A549 (cell line): ENCODE measurements around the gene EPHB1. TPM values are rescaled to one million over a fixed set of nuclear protein-coding genes. Genes with fewer than 3 reads are reported as not detected.

Source experiments
- ATAC-seq, 2 experiments: fragments of 200-7000 bp in 1 of 2; fragments of >200 bp in 1 of 2; cut with Nextera tagmentation in 1 of 2; cut with Tn5 transposase in 1 of 2; 3 replicates each; pipeline versions ENCODE4 v1.8.0 to v1.9.1; 2018 to 2020; ENCODE audit warnings: mild to moderate bottlenecking in 1 of 2, moderate library complexity in 1 of 2
- CTCF ChIA-PET: fragments of 300-600 bp; sonication (Branson Sonifier 250); formaldehyde crosslinking; extraction: SDS; loops from one replicate; lab custom pipeline; 2021; ENCODE audit warnings: antibody characterized with exemption, inconsistent platforms; lab: Yijun Ruan, JAX
- POLR2A ChIA-PET: fragments of 350-600 bp; formaldehyde crosslinking; extraction: SDS; loops from one replicate; lab custom pipeline; 2021; ENCODE audit warnings: antibody characterized with exemption, inconsistent platforms; lab: Yijun Ruan, JAX
- DNase-seq, 2 experiments: peaks; one replicate each; pipeline versions ENCODE4 v3.0.0 to v3.0.0-alpha.2; 2011 to 2016; ENCODE audit warnings: low read depth in 1 of 2, low spot score in 1 of 2
- FAIRE-seq: peaks from 2 replicates; lab custom pipeline; 2011; peaks lifted over from hg19 to GRCh38; lab: Jason Lieb, UNC
- H3K27ac ChIP-seq, 2 experiments: fragments of >200 bp; sonication (Bioruptor Twin); formaldehyde crosslinking; 3 replicates each; pipeline ENCODE4 v1.5.1; 2016 to 2017
- H3K4me1 ChIP-seq: fragments of >200 bp; sonication (Bioruptor Twin); formaldehyde crosslinking; 3 replicates; pipeline ENCODE4 v1.6.1; 2016
- H3K4me2 ChIP-seq: fragments of >200 bp; sonication (Bioruptor Twin); formaldehyde crosslinking; 3 replicates; pipeline ENCODE4 v1.6.1; 2016
- H3K4me3 ChIP-seq: fragments of >200 bp; sonication (Bioruptor Twin); formaldehyde crosslinking; 3 replicates; pipeline ENCODE4 v1.5.1; 2016
- H3K9me3 ChIP-seq: fragments of >200 bp; sonication (Bioruptor Twin); formaldehyde crosslinking; 3 replicates; pipeline ENCODE4 v1.6.1; 2016
- CBX2 ChIP-seq: fragments of 200-600 bp; sonication (generic); IDR thresholded peaks from 2 replicates; pipeline ENCODE4 v1.6.1; 2016; ENCODE audit warnings: low read depth, mild to moderate bottlenecking, borderline replicate concordance
- CBX8 ChIP-seq: fragments of 200-600 bp; sonication (generic); IDR thresholded peaks from 2 replicates; pipeline ENCODE4 v1.6.1; 2016
- CEBPB ChIP-seq, 2 experiments: fragments of >200 bp in 1 of 2; sonication (Bioruptor Twin) in 1 of 2; formaldehyde crosslinking in 1 of 2; IDR thresholded peaks; 2 replicates each; pipeline ENCODE4 v1.6.1; 2012 to 2016
- CHD2 ChIP-seq: fragments of 150-350 bp; IDR thresholded peaks from 2 replicates; pipeline ENCODE4 v1.6.1; 2014; ENCODE audit warnings: low read length; ENCODE audit not compliant: partially characterized antibody
- CHD4 ChIP-seq: fragments of 200-600 bp; sonication (generic); IDR thresholded peaks from 2 replicates; pipeline ENCODE4 v1.6.1; 2016; ENCODE audit warnings: antibody characterized with exemption, mild to moderate bottlenecking, borderline replicate concordance
- E2F6 ChIP-seq: IDR thresholded peaks from 2 replicates; pipeline ENCODE4 v1.6.1; 2012; ENCODE audit warnings: low read depth, borderline replicate concordance
- EP300 ChIP-seq, 2 experiments: fragments of >200 bp; sonication (Bioruptor Twin); formaldehyde crosslinking; IDR thresholded peaks; 2 replicates in 1 of 2; 3 replicates in 1 of 2; pipeline ENCODE4 v1.6.1; 2016 to 2017
- ESRRA ChIP-seq: fragments of 150-350 bp; IDR thresholded peaks from 2 replicates; pipeline ENCODE4 v1.6.1; 2014; ENCODE audit warnings: mild to moderate bottlenecking, low read length, borderline replicate concordance
- FOSL2 ChIP-seq, 2 experiments: fragments of 450-650 bp in 1 of 2; fragments of >200 bp in 1 of 2; sonication (Bioruptor Twin) in 1 of 2; formaldehyde crosslinking; IDR thresholded peaks; 2 replicates each; pipeline versions ENCODE4 v1.5.0 to v1.6.1; 2016 to 2020; ENCODE audit warnings: mild to moderate bottlenecking in 1 of 2, moderate library complexity in 1 of 2
- FOXS1 ChIP-seq: fragments of 250-450 bp; sonication (Bioruptor Pico); IDR thresholded peaks from 2 replicates; pipeline ENCODE4 v1.5.0; 2020; ENCODE audit warnings: mild to moderate bottlenecking, moderate library complexity
- HES2 ChIP-seq: fragments of >200 bp; sonication (Bioruptor Twin); formaldehyde crosslinking; IDR thresholded peaks from 2 replicates; pipeline ENCODE4 v1.6.1; 2016
- HEYL ChIP-seq: fragments of 250-450 bp; sonication (Bioruptor Pico); IDR thresholded peaks from 2 replicates; pipeline ENCODE4 v1.8.0; 2021; ENCODE audit warnings: mild to moderate bottlenecking, moderate library complexity
- JUN ChIP-seq, 2 experiments: fragments of >200 bp; sonication (Bioruptor Twin); formaldehyde crosslinking; IDR thresholded peaks; 2 replicates in 1 of 2; 3 replicates in 1 of 2; pipeline ENCODE4 v1.6.1; 2016 to 2017
- KDM1A ChIP-seq: fragments of 200-600 bp; sonication (generic); IDR thresholded peaks from 2 replicates; pipeline ENCODE4 v1.6.1; 2016; ENCODE audit warnings: low read depth, mild to moderate bottlenecking
- MAX ChIP-seq: IDR thresholded peaks from 2 replicates; pipeline ENCODE4 v1.6.1; 2012
- MAZ ChIP-seq: fragments of 150-350 bp; IDR thresholded peaks from 2 replicates; pipeline ENCODE4 v1.6.1; 2014; ENCODE audit warnings: antibody characterized with exemption, low read depth, low read length, borderline replicate concordance
- NPAS2 ChIP-seq: fragments of 250-450 bp; sonication (Bioruptor Pico); IDR thresholded peaks from 2 replicates; pipeline ENCODE4 v1.8.0; 2022; ENCODE audit warnings: mild to moderate bottlenecking, moderate library complexity, borderline replicate concordance
- PHF8 ChIP-seq: fragments of 200-600 bp; sonication (generic); IDR thresholded peaks from 2 replicates; pipeline ENCODE4 v1.6.1; 2016; ENCODE audit warnings: low read depth, mild to moderate bottlenecking, antibody characterized with exemption, moderate library complexity, borderline replicate concordance
- RFX5 ChIP-seq: fragments of 450-650 bp; IDR thresholded peaks from 2 replicates; pipeline ENCODE4 v1.7.1; 2014; ENCODE audit warnings: antibody characterized with exemption, mild to moderate bottlenecking, moderate library complexity
- SMC3 ChIP-seq: fragments of >200 bp; sonication (Bioruptor Twin); formaldehyde crosslinking; IDR thresholded peaks from 3 replicates; pipeline ENCODE4 v1.6.1; 2018; ENCODE audit warnings: inconsistent platforms
- TFCP2L1 ChIP-seq: fragments of 250-450 bp; sonication (Bioruptor Pico); IDR thresholded peaks from 2 replicates; pipeline ENCODE4 v1.5.0; 2021; ENCODE audit warnings: mild to moderate bottlenecking
- ZC3H11A ChIP-seq: fragments of 450-650 bp; IDR thresholded peaks from 2 replicates; pipeline ENCODE4 v1.6.1; 2014; ENCODE audit warnings: antibody characterized with exemption, mild to moderate bottlenecking
- ZFP36 ChIP-seq: fragments of 450-650 bp; IDR thresholded peaks from 2 replicates; pipeline ENCODE4 v1.6.1; 2014; ENCODE audit warnings: borderline replicate concordance; ENCODE audit not compliant: partially characterized antibody
- ZNF302 ChIP-seq: fragments of 250-450 bp; sonication (Bioruptor Pico); IDR thresholded peaks from 2 replicates; pipeline ENCODE4 v1.9.0; 2021; ENCODE audit warnings: inconsistent platforms, mild to moderate bottlenecking, moderate library complexity
- whole genome bisulfite sequencing: methylation state at CpG from one replicate; pipeline ENCODE4 v1.1.6; 2017; ENCODE audit errors: missing lambda C conversion rate; 5-methylcytosine and 5-hydroxymethylcytosine counted together
- polyA plus RNA-seq, 4 experiments: library from polyadenylated mRNA; depleted of rRNA in 3 of 4; stranded (reverse); fragments of >200 nt; fragmentation: RNase III in 1 of 4; extraction: RNeasy Plus Mini Kit Qiagen cat#74134 plus additional on column Dnase treatment in 1 of 4; gene quantifications; 2 replicates in 3 of 4; 3 replicates in 1 of 4; pipeline ENCODE4 v1.2.3, GENCODE V29; 2011 to 2017
- TF ChIP-seq, protein P1 (sequence below): fragments of 200-600 bp; sonication (generic); IDR thresholded peaks from 2 replicates; pipeline ENCODE4 v1.6.1; 2016; ENCODE audit warnings: antibody characterized with exemption, mild to moderate bottlenecking, moderate library complexity
- TF ChIP-seq, protein P2 (sequence below): IDR thresholded peaks from 2 replicates; pipeline ENCODE4 v1.6.1; 2012
- TF ChIP-seq, protein P3 (sequence below): fragments of 150-350 bp; IDR thresholded peaks from 2 replicates; pipeline ENCODE4 v1.6.1; 2014; ENCODE audit warnings: low read depth, mild to moderate bottlenecking, low read length
- TF ChIP-seq, protein P4 (sequence below): fragments of 250-450 bp; sonication (Bioruptor Pico); IDR thresholded peaks from 2 replicates; pipeline ENCODE4 v1.5.0; 2020; ENCODE audit warnings: low read depth, mild to moderate bottlenecking, moderate library complexity

EPHB1 gene
- polyA plus RNA-seq, 2 of the 4 experiments (the other 2 are of a cell fraction), result 0.18 to 0.21 TPM

- no peaks in the 10 kb centered on the region for H3K9me3 ChIP-seq
- ATAC-seq (no peak), DNase-seq (no peak), FAIRE-seq (no peak)
- no peak overlapping the region for H3K27ac ChIP-seq
- H3K4me2 ChIP-seq, result no peak overlapping the region
- no peak overlapping the region for H3K4me3 ChIP-seq
- CTCF ChIA-PET, result no interaction called here
- POLR2A ChIA-PET, result no interaction called here
- TF ChIP-seq MAZ (no peak), PHF8 (no peak), SMC3 (no peak), CBX8 (no peak), HES2 (no peak), KDM1A (no peak), FOSL2 (IDR thresholded peaks at IDR 0.05) (no peak), FOSL2 (CRISPR knock-in tag; IDR thresholded peaks at IDR 0.05) (no peak), CHD2 (no peak), CBX2 (no peak), CEBPB (IDR thresholded peaks at IDR 0.05) (no peak), JUN (IDR thresholded peaks at IDR 0.05) (no peak), FOXS1 (CRISPR knock-in tag) (no peak), ESRRA (no peak), NPAS2 (no peak), HEYL (CRISPR knock-in tag) (no peak), EP300 (IDR thresholded peaks at IDR 0.05) (no peak), ZFP36 (no peak), TFCP2L1 (CRISPR knock-in tag) (no peak), ZC3H11A (no peak)
- TF ChIP-seq, protein P1, sequence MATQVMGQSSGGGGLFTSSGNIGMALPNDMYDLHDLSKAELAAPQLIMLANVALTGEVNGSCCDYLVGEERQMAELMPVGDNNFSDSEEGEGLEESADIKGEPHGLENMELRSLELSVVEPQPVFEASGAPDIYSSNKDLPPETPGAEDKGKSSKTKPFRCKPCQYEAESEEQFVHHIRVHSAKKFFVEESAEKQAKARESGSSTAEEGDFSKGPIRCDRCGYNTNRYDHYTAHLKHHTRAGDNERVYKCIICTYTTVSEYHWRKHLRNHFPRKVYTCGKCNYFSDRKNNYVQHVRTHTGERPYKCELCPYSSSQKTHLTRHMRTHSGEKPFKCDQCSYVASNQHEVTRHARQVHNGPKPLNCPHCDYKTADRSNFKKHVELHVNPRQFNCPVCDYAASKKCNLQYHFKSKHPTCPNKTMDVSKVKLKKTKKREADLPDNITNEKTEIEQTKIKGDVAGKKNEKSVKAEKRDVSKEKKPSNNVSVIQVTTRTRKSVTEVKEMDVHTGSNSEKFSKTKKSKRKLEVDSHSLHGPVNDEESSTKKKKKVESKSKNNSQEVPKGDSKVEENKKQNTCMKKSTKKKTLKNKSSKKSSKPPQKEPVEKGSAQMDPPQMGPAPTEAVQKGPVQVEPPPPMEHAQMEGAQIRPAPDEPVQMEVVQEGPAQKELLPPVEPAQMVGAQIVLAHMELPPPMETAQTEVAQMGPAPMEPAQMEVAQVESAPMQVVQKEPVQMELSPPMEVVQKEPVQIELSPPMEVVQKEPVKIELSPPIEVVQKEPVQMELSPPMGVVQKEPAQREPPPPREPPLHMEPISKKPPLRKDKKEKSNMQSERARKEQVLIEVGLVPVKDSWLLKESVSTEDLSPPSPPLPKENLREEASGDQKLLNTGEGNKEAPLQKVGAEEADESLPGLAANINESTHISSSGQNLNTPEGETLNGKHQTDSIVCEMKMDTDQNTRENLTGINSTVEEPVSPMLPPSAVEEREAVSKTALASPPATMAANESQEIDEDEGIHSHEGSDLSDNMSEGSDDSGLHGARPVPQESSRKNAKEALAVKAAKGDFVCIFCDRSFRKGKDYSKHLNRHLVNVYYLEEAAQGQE, result no peak
- 3% methylated on average over 3 of the region's 3 CpGs for WGBS
- no peaks in the 10 kb centered on the region for H3K4me1 ChIP-seq
These were observed 433.1 kb downstream of the EPHB1 start for GRCh38 chr3:135228201-135228600.

- H3K4me3 ChIP-seq, result no peak overlapping the region
- POLR2A ChIA-PET, result no interaction called here
These were observed 434.0 kb downstream of the EPHB1 start for GRCh38 chr3:135229018-135229495.

More at GRCh38 chr3:135229018-135229495, 434.0 kb downstream of the EPHB1 start:
- CTCF ChIA-PET, result no interaction called here
- Histone ChIP-seq H3K9me3 (no peaks in the 10 kb centered on the region), H3K4me1 (no peaks in the 10 kb centered on the region), H3K4me2 (no peak overlapping the region), H3K27ac (no peak overlapping the region)
- no peak for TF ChIP-seq RFX5
- TF ChIP-seq CHD4, result no peak
- no peak for TF ChIP-seq FOSL2 (IDR thresholded peaks at IDR 0.05)
- TF ChIP-seq FOSL2 (CRISPR knock-in tag; IDR thresholded peaks at IDR 0.05), result no peak
- TF ChIP-seq, protein P2, sequence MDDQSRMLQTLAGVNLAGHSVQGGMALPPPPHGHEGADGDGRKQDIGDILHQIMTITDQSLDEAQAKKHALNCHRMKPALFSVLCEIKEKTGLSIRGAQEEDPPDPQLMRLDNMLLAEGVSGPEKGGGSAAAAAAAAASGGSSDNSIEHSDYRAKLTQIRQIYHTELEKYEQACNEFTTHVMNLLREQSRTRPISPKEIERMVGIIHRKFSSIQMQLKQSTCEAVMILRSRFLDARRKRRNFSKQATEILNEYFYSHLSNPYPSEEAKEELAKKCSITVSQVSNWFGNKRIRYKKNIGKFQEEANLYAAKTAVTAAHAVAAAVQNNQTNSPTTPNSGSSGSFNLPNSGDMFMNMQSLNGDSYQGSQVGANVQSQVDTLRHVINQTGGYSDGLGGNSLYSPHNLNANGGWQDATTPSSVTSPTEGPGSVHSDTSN, result no peak
- TF ChIP-seq, protein P3, sequence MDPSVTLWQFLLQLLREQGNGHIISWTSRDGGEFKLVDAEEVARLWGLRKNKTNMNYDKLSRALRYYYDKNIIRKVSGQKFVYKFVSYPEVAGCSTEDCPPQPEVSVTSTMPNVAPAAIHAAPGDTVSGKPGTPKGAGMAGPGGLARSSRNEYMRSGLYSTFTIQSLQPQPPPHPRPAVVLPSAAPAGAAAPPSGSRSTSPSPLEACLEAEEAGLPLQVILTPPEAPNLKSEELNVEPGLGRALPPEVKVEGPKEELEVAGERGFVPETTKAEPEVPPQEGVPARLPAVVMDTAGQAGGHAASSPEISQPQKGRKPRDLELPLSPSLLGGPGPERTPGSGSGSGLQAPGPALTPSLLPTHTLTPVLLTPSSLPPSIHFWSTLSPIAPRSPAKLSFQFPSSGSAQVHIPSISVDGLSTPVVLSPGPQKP, result no peak
- TF ChIP-seq, protein P4, sequence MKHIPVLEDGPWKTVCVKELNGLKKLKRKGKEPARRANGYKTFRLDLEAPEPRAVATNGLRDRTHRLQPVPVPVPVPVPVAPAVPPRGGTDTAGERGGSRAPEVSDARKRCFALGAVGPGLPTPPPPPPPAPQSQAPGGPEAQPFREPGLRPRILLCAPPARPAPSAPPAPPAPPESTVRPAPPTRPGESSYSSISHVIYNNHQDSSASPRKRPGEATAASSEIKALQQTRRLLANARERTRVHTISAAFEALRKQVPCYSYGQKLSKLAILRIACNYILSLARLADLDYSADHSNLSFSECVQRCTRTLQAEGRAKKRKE (CRISPR knock-in tag), result no peak
- no peak for TF ChIP-seq JUN (IDR thresholded peaks at IDR 0.05)
- TF ChIP-seq HES2, result no peak
- no peak for TF ChIP-seq MAX
- TF ChIP-seq E2F6, result no peak
- no peak for TF ChIP-seq CHD2
- TF ChIP-seq CBX2, result no peak
- no peak for TF ChIP-seq ZNF302 (CRISPR knock-in tag)
- TF ChIP-seq MAZ, result no peak
- DNase-seq, result no peak
- ATAC-seq, result peak in 1 of 2 experiments; percentile 41; a peak in 1 of 6 replicates
- 0% methylated on average over 5 of the region's 5 CpGs for WGBS
- no peak for FAIRE-seq
